Loucy (cell line): ENCODE data around the gene PTPRT.

ENCODE experiments used
- EZH2phosphoT487 ChIP-seq: fragments of 200-600 bp; IDR thresholded peaks from 2 replicates; pipeline ENCODE4 v1.6.1; 2018; ENCODE audit warnings: antibody characterized with exemption, mild to moderate bottlenecking, moderate library complexity, borderline replicate concordance
- TF ChIP-seq, protein P1 (sequence below): fragments of 200-600 bp; sonication (generic); conservative IDR thresholded peaks from 2 replicates; pipeline ENCODE4 v1.5.1; 2014; ENCODE audit warnings: mild to moderate bottlenecking, antibody characterized with exemption, low read length

DNA sequence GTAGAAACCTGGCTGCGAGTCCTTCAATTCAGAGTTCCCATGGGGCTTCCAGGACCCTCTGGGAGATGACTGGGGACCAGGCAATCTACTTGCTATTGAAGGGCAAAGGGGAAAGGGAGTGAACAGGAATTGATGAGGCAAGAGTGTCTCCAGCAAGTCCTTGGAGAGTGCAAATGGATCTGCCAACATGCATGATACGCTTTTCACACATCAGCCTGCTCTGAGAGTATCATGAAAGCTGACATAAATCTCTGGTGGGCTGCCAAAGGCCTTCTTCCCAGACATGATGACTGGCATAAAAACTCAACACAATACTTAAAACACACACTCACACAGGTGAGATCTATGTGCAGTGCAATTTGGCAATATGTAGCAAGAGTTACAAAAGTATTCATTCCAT lies 759.1 kb downstream of the PTPRT start:
- TF ChIP-seq, protein P1, sequence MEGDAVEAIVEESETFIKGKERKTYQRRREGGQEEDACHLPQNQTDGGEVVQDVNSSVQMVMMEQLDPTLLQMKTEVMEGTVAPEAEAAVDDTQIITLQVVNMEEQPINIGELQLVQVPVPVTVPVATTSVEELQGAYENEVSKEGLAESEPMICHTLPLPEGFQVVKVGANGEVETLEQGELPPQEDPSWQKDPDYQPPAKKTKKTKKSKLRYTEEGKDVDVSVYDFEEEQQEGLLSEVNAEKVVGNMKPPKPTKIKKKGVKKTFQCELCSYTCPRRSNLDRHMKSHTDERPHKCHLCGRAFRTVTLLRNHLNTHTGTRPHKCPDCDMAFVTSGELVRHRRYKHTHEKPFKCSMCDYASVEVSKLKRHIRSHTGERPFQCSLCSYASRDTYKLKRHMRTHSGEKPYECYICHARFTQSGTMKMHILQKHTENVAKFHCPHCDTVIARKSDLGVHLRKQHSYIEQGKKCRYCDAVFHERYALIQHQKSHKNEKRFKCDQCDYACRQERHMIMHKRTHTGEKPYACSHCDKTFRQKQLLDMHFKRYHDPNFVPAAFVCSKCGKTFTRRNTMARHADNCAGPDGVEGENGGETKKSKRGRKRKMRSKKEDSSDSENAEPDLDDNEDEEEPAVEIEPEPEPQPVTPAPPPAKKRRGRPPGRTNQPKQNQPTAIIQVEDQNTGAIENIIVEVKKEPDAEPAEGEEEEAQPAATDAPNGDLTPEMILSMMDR = no peak
- no peak for TF ChIP-seq EZH2phosphoT487
